CD4-positive, alpha-beta T cell treated with Interleukin-17A for 1 hour (primary cell): ENCODE results near the gene PROM1.

Experiments
- DNase-seq: peaks from one replicate; pipeline ENCODE4 v3.0.0-alpha.2; 2020

PROM1 gene

GRCh38 chr4:16109256-16109655 is 25.4 kb upstream of the PROM1 start:
- no peak for DNase-seq

GRCh38 chr4:16106956-16107355 is 23.1 kb upstream of the PROM1 start:
- no peak for DNase-seq

DNA sequence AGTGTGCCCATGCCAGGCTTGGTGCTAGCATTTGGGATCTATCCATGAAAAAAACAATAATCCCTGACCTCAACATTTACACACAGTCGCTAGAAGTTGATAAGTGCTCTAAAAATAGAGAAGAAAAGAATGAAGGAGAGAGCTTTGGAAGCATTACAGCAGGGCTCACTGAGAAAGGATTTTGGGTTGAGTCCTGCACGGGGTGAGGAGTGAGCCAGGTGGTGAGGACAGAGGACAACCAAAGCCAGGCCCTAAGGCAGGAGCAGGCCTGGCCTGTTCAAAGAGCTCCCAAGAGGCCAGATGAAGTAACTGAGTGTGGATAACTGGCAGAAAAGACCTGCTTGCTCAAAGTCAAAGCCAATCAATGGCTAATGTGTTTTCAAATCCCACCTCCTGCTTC is 20.7 kb upstream of the PROM1 start:
- no peak for DNase-seq

- DNase-seq, result no peak
These were observed 18.5 kb upstream of the PROM1 start for GRCh38 chr4:16102356-16102755.

- no peak for DNase-seq
These were observed 17.0 kb upstream of the PROM1 start for GRCh38 chr4:16100833-16101232.

GRCh38 chr4:16092682-16093319 is 9.0 kb upstream of the PROM1 start:
- no peak for DNase-seq

- no peak for DNase-seq
These were observed 6.4 kb upstream of the PROM1 start for GRCh38 chr4:16090096-16090705.

DNA sequence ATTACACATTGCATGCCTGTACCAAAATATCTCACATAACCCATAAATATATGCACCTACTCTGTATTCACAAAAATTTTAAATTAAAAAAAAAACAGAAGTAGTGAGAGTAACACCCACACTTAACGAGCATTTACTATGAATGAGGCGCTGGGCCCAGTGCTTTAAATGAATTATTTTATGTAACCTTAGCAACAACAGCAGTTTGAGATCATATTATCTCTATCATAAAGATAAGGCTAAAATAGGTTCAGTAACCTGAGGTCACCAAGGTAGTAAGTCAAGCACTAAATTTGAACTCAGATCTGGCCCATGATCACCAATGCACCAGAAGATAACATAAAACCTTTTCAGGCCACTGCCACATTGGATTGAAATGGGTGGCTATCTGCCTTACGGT is 5.3 kb upstream of the PROM1 start:
- DNase-seq, result no peak

DNA sequence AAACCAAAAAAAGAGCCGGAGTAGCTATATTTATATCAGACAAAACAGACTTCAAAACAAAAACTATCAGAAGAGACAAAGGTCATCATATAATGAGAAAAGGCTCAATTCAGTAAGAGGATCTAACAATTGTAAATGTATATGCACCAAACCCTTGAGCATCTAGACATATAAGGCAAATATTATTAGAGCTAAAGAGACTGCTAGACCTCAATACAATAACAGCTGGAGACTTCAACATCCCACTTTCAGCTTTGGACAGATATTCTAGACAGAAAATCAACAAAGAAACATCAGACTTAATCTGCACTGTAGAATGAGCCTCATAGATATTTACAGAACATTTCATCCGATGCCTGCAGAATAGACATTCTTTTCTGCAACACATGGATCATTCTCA is 4.8 kb upstream of the PROM1 start:
- no peak for DNase-seq

DNA sequence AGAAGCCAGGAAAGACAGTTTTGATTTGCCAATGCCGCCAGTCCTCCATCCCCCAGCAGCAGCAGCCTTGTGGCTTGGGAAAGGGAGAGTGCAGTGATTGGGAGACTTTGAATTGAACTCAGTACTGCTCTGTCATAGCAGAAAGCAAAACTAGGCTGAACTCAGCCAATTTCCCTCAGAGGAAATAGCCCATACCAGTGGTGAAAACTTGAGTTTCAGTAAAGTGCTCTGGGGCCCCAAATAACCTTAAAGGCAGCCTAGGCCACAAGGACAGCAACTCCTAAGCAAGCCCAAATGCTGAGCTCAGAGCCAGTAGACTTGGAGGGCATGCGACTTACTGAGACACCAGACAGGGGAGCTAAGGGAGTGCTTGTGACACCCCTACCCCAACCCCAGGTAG is 2.0 kb upstream of the PROM1 start:
- DNase-seq, result no peak

- no peak for DNase-seq
These were observed 1.2 kb downstream of the PROM1 start for GRCh38 chr4:16082426-16083240.

DNA sequence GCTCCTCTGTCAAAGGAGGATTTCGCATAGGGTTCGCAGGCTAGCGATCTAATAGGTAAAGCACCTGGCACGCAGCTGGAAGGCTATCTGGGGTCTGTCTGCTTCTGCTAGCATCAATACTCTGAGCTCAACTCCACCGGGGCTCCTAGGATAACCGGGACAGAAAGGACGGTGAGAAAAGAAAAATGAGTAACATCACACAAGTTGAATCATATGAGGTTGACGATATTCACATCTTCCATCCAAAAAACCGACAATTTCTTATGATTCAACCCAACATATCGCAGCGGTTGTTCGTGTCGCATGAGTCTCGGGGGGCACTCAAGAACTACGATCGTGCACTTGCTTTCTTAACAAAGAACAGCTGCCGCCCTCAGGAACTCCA is 1.8 kb downstream of the PROM1 start:
- DNase-seq, result no peak

DNA sequence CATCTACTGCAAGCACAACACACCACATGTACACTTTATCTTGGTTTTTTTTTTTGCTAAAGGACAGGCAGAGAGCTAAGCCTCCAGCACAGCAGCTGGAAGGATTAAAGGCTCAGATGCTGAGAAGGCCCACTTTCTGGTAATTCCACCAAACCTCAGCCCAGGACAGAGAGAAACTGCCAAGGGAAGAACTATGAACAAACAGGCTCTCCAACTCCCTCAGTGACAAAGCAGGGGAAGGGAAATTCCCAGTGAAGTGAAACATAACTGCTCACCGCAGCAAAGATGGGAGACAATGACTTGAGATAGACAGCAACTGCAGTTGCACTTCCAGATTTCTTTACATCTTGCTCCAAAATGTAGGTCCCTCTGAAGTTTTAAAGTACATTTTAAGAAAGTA is 4.8 kb downstream of the PROM1 start:
- no peak for DNase-seq

DNA sequence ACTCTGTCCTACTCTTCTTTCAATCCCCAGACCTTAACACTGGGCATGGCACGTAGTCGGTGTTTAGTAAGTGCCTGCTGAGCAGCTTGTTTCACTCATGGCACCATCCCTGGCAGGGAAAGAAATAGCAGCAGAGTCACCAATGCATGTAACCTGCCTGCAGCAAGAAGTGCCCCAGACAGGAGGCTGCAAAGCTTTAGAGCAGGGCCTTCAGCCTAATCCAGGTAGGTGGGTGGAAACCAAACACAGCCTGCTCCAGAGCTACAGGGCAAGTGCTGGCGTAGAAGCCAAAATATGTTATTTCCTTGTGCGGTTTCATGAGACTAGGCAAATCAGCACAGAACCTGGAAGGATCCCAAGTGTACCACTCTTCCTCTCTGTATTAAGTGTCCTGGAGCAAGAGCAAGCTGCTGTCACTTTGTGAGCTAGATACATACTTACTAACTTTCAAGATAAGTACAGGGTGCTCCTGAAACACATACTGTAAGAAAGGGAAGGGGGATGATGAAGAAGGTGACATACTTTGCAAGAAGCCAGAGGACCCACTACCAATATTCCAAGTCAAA is 5.5 kb downstream of the PROM1 start:
- no peak for DNase-seq

DNA sequence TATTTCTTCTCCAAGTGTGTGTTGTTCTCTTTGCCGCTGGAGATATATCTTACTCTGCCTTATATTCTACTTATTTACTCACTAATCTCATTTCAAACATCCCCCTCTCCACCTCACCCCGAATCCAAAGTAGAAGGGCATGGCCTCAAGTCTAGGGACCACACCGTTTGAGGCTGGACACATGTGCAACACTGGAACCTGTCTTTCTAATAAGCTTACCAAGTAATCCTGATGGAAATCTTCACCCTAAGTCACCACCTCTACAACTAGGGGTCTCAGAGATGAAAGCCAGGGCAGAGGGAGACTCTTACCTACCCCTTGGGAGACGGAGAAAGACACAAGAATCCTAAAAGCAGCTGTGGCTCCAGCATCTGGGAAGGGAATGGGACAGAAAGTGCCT is 6.0 kb downstream of the PROM1 start:
- DNase-seq, result no peak

DNA sequence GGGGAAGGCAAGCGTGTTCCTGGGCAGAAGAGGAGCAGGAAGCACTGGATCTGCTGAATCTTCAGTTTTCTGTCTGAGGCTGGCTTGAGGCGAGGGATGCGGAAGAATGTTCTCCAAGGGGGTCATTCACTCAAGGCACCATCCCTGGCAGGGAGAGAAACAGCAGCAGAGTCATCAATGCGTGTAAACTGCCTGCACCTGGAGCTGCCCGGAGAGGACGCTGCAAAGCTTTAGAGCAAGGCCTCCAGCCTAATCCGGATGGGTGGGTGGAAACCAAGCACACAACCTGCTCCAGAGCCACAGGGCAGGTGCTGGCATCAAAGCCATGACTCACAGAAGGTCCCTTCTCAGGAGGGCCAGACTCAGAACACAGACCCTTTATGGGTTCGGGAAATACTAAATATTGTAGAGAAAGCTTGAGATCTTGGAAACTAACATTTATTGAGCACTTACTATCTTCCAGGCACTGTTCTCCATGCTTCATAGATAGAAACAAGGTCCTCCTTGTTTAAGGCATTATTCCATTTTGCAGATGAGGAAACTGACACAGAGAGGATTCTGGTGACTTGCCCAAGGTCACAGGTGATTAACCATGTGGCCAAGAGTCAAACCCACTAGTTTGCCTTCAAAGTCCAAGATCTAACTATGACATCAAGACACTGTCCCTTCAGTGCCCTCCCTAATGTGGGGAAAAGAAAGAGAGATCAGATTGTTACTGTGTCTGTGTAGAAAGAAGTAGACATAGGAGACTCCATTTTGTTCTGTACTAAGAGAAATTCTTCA is 7.7 kb downstream of the PROM1 start:
- DNase-seq, result no peak

DNA sequence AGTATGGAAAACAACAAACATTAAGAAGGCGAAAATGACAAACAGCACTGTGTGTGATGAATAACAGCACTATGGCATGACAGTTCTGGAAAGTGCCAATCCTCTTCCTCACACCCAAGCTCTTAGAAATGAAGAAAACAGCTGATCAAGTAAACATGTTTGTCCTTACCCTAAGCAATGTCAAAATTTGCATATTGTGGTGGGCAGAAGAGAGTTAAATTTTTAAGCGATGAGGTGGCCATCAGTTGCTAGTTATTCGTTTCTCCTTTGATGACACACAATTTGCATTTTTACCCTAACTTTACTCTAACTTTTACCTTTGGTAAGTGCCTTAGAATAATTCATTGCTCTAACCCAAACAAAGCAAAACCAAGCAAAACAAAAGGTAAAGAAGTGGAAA is 8.8 kb downstream of the PROM1 start:
- no peak for DNase-seq

DNA sequence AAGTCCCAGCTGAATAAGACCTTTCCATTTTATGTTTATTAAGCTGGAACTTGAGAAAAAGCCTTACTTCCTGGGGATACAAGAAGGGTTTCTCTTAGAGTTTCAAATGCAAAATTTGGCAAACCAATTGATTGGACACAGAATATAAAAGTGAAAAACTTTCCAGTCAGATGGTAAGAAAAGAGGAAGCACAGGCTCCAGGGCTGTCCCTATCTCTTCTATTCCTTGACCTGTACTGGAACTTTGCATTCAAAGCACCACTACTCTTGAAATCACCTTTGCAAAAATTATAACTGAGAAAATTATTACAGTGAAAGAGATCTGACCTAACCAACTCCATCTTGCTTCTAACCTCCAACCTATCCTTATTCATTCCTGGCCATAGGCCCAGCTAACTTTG is 11.7 kb downstream of the PROM1 start:
- DNase-seq, result no peak

DNA sequence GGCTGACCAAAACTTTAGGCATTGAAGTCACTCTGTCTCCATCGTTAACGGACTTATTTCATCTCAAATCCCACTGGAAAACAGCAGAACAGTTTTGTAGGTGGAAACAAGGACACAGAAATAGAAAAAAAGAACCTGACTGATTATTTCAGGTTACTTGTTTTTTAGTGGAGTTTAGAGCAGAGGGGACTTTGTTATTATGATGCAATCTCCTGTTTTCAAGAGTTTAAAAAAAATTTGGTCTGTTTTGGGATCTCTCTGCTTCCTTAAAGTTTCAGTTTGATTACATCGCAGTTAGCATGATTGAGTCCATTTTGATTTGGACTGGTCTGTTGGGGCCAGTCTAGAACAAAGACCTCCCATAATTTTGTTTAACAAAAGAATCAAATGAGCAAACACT is 13.6 kb downstream of the PROM1 start:
- no peak for DNase-seq

DNA sequence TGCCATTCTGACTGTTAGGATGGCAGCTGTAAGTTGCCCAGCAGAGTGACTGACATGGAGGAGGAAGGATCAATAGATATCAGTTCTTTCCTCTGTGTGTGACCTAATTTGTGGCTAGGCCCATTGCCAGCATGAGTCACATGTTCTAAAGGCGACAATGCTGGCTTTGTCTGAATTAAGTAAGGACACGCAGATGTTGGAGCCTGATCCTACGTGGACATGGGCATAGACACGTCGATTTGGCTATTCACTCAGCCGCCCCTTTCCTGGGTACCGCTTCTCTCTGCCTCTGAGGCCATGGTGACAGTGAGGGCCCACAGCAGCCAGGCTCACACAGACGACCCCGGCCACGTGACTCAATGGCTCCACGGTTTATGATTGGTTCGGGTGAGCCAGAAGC is 16.3 kb downstream of the PROM1 start:
- DNase-seq, result no peak

DNA sequence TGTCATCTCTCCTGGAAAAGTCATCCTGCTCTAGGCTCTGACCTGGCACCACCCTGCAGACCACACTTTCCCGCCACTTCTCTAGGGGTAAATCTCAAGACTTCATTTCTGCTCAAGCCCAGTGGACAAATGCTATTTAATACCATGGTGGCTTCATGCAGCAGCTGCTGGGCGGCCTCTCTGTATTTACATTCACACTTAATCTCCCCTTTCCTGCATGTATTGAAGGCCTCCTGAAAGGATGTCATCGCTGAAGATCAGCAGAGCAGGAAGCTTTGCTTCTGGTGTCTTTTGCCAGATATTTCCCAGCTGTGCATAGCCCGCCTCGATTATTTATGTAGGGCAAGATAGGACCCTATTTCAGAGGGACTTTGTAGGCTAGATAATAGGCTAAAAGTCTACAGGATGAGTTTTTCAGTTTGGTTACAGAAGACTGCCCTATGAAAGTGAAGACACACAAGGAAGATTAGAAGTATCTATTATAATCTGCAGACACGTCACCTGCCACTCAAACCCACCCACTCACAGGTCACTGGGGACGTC is 17.2 kb downstream of the PROM1 start:
- no peak for DNase-seq

DNA sequence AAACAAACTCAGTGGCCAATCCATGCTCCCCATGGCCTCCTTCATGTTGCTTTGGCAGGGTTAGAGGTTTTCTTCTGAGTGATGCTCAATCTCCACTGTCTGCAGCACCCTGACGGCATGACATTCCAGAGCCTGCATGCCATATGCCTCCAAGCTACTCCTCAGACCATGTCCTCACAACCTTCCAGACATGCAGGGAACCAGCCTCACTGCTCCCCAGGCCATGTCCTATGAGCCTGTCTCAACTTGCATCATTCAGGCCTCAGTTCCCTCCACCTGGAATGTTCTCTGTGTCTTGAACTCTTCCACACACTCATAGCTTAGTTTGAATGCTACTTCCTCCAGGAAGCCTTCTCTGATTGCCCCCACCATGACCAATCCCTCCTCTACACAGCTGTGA is 18.8 kb downstream of the PROM1 start:
- DNase-seq, result no peak

GRCh38 chr4:16062601-16063000 is 21.2 kb downstream of the PROM1 start:
- DNase-seq, result no peak
